GM12891 (cell line): ENCODE measurements around the gene PDIA5.

Experiments used
- PAX5 ChIP-seq: IDR thresholded peaks from 2 replicates; pipeline ENCODE4 v1.6.1; 2011; ENCODE audit warnings: low read length, moderate library complexity, mild to moderate bottlenecking; ENCODE audit not compliant: insufficient read depth, severe bottlenecking
- POLR2A ChIP-seq: IDR thresholded peaks from 2 replicates; pipeline ENCODE4 v1.6.1; 2011; ENCODE audit warnings: low read depth, low read length, control low read depth
- POLR2AphosphoS5 ChIP-seq: IDR thresholded peaks from 2 replicates; pipeline ENCODE4 v1.6.1; 2011; ENCODE audit warnings: low read depth, low read length, control low read depth
- SPI1 ChIP-seq: IDR thresholded peaks from 2 replicates; pipeline ENCODE4 v1.6.1; 2011; ENCODE audit warnings: low read depth, low read length, control low read depth
- TAF1 ChIP-seq: IDR thresholded peaks from 2 replicates; pipeline ENCODE4 v1.6.1; 2011; ENCODE audit warnings: low read depth, low read length, control low read depth

DNA sequence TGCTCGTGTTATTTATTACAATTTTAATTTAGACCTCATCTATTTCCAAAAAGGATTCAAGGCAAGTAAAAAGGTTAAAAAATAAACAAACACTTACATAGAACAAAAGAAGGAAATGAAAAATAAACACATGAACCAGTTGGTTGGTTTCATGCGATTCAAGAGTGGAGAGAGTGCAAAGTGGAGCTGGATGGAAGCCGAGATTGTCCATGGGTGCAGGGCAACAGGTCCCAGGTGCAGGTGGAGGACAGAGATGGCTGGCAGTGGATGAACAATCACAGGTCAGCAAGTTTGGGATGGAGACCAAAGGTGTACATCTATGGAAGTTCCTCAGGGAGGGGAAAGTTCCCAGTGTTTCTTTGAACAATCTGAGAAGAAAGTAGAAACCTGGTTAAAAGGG lies 27.6 kb upstream of the PDIA5 start:
- TF ChIP-seq POLR2A, result no peak
- TF ChIP-seq POLR2AphosphoS5, result no peak
- TF ChIP-seq TAF1, result no peak
- no peak for TF ChIP-seq SPI1
- no peak for TF ChIP-seq PAX5
